SJCRH30 (cell line): ENCODE measurements around the gene RIPOR2. TPM values are rescaled to one million over a fixed set of nuclear protein-coding genes. Genes with fewer than 3 reads are reported as not detected.
"Not testable (repeated sequence)": the region's sequence is repeated elsewhere in the genome, so short reads cannot be mapped to it uniquely, and the experiment has no call there.

Experiments used
- DNase-seq, 2 experiments: peaks; one replicate each; pipeline ENCODE4 v3.0.0-alpha.2; 2015 to 2020
- H3K27ac ChIP-seq: fragments of 250-450 bp; sonication (Bioruptor Pico); 2 replicates; pipeline ENCODE4 v1.5.1; 2020; ENCODE audit warnings: mild to moderate bottlenecking, moderate library complexity
- H3K27me3 ChIP-seq: fragments of 250-450 bp; sonication (Bioruptor Pico); 2 replicates; pipeline ENCODE4 v1.5.1; 2020; ENCODE audit warnings: mild to moderate bottlenecking, moderate library complexity
- H3K36me3 ChIP-seq: fragments of 250-450 bp; sonication (Bioruptor Pico); 2 replicates; pipeline ENCODE4 v1.5.1; 2020; ENCODE audit warnings: mild to moderate bottlenecking, moderate library complexity
- H3K4me1 ChIP-seq: fragments of 250-450 bp; sonication (Bioruptor Pico); 2 replicates; pipeline ENCODE4 v1.5.1; 2020; ENCODE audit warnings: mild to moderate bottlenecking, moderate library complexity
- H3K4me3 ChIP-seq: fragments of 250-450 bp; sonication (Bioruptor Pico); 2 replicates; pipeline ENCODE4 v1.5.1; 2020; ENCODE audit warnings: mild to moderate bottlenecking, moderate library complexity
- H3K9me3 ChIP-seq: fragments of 250-450 bp; sonication (Bioruptor Pico); replicated peaks from 2 replicates; pipeline ENCODE4 v1.5.1; 2020; ENCODE audit warnings: mild to moderate bottlenecking, moderate library complexity
- total RNA-seq: library from RNA; depleted of rRNA; stranded (reverse); fragments of >200 nt; shearing (Covaris generic); gene quantifications from 2 replicates; pipeline ENCODE4 v1.2.3, GENCODE V29; 2014

Gene RIPOR2
- total RNA-seq, 1 experiment from 2014 or later, result 3.9 TPM

DNA sequence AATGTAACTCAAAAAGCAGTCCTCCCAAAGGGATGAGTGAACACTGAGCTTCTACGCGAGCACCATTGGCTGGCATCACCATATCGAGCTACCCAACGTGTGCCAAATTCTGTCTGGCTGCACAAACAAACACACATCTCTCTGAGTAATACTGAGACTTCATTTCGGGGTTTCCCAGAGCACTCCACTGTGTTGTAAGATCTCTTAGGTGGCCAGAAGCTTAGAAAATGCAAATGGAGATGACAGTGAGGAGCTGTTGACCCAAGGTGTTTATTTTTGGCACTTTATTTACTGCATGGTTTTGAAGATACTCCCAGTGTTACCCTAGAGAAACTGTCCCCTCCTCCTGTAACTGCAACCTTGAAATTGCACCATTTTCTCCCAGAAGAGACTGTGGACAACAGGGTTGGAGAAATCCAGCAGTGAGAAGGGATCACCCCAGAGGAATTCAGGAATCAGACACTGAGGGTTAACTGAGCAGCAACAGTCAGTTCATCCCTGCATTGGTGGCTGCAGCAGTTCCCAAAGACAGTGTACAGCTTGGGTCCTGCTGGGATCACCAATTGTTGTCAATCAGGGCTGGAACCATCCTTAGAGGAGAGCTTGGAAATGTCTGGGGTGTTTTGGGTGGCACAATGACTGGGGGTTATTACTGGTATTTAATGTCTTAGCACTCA lies 1.0 kb upstream of the RIPOR2 start:
- Histone ChIP-seq H3K9me3 (no peaks in the 10 kb centered on the region), H3K4me3 (no peak overlapping the region), H3K27me3 (no peaks in the 10 kb centered on the region), H3K27ac (no peak overlapping the region), H3K4me1 (no peaks in the 10 kb centered on the region), H3K36me3 (no peaks in the 10 kb centered on the region)
- no peak for DNase-seq

DNA sequence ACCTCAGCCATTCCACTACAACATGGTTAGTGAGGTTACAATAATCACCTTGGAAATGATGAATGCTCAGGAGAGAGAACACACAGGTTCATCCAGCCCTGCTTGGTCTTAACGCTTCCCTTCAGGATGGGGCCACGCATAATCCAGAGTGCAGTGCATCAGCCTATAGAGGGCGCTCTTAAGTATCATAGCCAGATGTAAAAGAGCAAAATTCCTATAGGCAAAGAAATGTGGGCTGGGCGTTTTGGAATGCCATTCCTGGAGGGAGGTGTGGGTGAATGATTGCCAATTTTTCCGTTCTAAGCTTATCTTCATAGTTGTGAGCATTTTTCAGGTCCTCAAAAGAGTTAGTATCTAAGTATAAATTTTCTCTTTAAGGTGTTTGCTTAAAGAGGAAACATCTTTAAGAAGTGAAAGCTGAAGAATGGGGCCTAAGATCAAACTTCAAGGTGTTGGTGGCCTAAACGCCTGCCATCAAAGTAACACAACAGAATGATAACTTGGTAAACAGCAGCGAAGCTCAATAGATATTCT lies 1.8 kb downstream of the RIPOR2 start:
- no peak overlapping the region for H3K4me3 ChIP-seq
- no peaks in the 10 kb centered on the region for H3K9me3 ChIP-seq
- no peaks in the 10 kb centered on the region for H3K27me3 ChIP-seq
- H3K27ac ChIP-seq, result no peak overlapping the region
- peaks cover 12% of the 10 kb centered on the region; the same call in 1 of the 2 replicates for H3K4me1 ChIP-seq
- no peaks in the 10 kb centered on the region for H3K36me3 ChIP-seq
- DNase-seq, result peak; percentile 16 to 51

DNA sequence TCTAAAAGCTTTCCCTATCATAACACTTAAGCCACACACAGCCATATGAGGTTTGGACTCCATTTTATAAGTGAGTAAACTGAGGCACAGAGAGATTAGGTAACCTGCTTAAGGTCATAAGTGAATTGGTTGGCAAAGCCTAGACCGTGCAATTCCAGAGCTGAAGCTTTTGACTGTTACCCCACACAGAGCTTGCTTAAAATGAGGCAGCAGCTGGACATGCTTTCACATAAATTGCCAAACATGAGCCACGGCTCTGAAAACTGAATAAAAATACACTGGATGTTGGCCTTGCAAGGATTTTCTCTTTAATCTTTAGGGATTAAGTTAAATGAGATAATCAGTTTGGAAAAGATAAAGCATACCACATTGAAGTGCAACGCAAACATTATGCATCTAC lies 2.5 kb downstream of the RIPOR2 start:
- no peaks in the 10 kb centered on the region for H3K9me3 ChIP-seq
- DNase-seq, result no peak
- H3K36me3 ChIP-seq, result no peaks in the 10 kb centered on the region
- H3K27ac ChIP-seq, result no peak overlapping the region
- H3K4me3 ChIP-seq, result no peak overlapping the region
- peaks cover 12% of the 10 kb centered on the region; the same call in 1 of the 2 replicates for H3K4me1 ChIP-seq
- no peaks in the 10 kb centered on the region for H3K27me3 ChIP-seq

GRCh38 chr6:24932832-24933231 lies 2.9 kb downstream of the RIPOR2 start:
- DNase-seq, result no peak
- H3K4me1 ChIP-seq, result peaks cover 12% of the 10 kb centered on the region; the same call in 1 of the 2 replicates

DNA sequence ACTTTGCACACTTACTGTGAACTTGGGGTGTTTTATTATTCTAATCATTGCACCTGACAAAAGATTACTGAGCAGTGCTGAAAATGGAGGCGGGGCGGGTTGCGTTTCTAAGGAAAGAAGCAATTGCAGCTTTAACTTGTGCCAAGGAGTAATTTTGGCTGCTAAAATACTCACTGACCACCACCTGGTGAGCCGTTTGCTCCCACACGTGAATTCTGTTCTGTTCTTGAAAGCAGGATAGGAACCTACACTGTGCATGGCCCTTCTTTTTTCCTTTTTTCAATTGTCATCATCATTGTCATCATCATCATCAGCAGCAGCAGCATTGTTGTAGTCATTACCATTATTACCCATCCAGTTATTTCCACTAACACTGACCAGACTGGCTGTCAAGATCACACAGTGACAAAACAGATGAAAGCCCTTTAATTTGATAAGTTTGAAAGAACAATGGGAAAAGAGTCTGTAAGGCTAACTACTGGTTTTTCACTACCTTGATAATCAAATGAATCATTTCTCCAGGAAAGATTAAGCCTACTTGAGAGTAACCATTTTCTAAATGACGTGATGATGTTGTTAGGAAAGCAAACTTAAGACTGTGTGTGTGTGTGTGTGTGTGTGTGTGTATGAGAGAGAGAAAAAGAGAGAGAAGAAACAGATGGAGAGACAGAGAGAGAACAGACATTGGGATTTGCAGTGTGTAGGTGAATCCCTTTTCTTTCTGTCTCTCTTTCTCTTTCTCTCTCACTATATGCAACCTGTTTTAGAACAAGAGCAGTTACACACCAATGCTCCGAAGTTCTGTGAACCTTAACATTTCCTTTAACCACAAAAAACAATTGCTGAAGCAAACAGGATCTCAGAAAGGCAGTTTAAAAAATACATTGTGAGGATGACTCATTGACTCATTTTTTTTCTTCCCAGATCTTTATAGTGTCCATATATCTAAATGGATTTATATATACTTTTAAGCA lies 3.8 kb downstream of the RIPOR2 start:
- Histone ChIP-seq H3K36me3 (no peaks in the 10 kb centered on the region), H3K4me3 (no peak overlapping the region), H3K27me3 (no peaks in the 10 kb centered on the region), H3K9me3 (no peaks in the 10 kb centered on the region), H3K4me1 (peaks cover 12% of the 10 kb centered on the region; the same call in 1 of the 2 replicates), H3K27ac (no peak overlapping the region)
- DNase-seq, result no peak

More at GRCh38 chr6:24932832-24933231, 2.9 kb downstream of the RIPOR2 start:
- H3K4me3 ChIP-seq, result no peak overlapping the region
- H3K27me3 ChIP-seq, result no peaks in the 10 kb centered on the region
- H3K9me3 ChIP-seq, result no peaks in the 10 kb centered on the region
- H3K27ac ChIP-seq, result no peak overlapping the region
- H3K36me3 ChIP-seq, result no peaks in the 10 kb centered on the region

DNA sequence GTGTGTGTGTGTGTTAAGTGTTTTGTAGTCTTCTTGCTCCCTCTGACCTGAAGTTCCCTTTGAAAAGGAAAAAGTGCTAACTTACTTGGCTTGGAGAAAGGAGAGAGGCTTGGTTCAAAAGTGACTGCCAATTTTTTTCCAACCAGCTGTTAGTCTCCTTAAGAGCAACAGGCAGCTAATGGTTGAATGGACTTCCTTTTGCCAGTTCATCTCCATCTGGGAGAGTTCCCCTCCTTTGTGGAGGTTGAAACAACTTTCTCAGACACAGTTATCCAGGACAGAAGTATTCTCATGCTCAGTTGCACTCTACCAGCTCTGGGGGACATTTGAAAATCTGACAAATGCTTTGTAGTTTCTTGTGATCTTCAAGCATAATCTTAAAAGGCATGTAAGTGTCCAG lies 4.5 kb downstream of the RIPOR2 start:
- no peak overlapping the region for H3K27ac ChIP-seq
- H3K4me3 ChIP-seq, result no peak overlapping the region
- H3K36me3 ChIP-seq, result no peaks in the 10 kb centered on the region
- H3K4me1 ChIP-seq, result peaks cover 12% of the 10 kb centered on the region; the same call in 1 of the 2 replicates
- no peaks in the 10 kb centered on the region for H3K9me3 ChIP-seq
- peak in 1 of 2 experiments; percentile 27 for DNase-seq
- H3K27me3 ChIP-seq, result no peaks in the 10 kb centered on the region

- Histone ChIP-seq H3K27ac (no peak overlapping the region), H3K4me1 (peaks cover 12% of the 10 kb centered on the region; the same call in 1 of the 2 replicates), H3K4me3 (no peak overlapping the region), H3K36me3 (no peaks in the 10 kb centered on the region), H3K9me3 (no peaks in the 10 kb centered on the region), H3K27me3 (no peaks in the 10 kb centered on the region)
- peak in 1 of 2 experiments; percentile 11 for DNase-seq
Observed at GRCh38 chr6:24930431-24930871, 5.3 kb downstream of the RIPOR2 start.

DNA sequence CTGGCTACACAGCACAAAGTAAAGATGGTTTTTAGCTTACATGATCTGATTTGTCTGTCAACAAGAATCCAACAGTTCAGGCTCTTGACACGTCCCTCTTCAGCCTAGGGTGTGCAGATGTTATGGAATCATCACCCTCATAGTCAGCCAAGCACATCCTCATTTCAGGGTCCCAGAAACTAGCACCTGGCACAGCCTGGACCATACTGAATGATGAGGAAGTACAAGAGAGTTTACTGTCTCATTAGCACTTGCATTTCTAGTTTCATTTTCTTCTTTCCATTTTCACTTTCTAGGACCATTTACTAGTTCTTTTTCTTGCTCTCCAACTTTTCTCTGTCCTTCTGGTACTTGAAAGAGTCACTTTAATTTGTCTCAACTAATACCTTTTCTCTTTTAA lies 6.5 kb downstream of the RIPOR2 start:
- H3K36me3 ChIP-seq, result no peaks in the 10 kb centered on the region
- no peak for DNase-seq
- H3K4me3 ChIP-seq, result no peak overlapping the region
- H3K9me3 ChIP-seq, result no peaks in the 10 kb centered on the region
- H3K27me3 ChIP-seq, result no peaks in the 10 kb centered on the region
- peaks cover 12% of the 10 kb centered on the region; the same call in 1 of the 2 replicates for H3K4me1 ChIP-seq
- H3K27ac ChIP-seq, result no peak overlapping the region

DNA sequence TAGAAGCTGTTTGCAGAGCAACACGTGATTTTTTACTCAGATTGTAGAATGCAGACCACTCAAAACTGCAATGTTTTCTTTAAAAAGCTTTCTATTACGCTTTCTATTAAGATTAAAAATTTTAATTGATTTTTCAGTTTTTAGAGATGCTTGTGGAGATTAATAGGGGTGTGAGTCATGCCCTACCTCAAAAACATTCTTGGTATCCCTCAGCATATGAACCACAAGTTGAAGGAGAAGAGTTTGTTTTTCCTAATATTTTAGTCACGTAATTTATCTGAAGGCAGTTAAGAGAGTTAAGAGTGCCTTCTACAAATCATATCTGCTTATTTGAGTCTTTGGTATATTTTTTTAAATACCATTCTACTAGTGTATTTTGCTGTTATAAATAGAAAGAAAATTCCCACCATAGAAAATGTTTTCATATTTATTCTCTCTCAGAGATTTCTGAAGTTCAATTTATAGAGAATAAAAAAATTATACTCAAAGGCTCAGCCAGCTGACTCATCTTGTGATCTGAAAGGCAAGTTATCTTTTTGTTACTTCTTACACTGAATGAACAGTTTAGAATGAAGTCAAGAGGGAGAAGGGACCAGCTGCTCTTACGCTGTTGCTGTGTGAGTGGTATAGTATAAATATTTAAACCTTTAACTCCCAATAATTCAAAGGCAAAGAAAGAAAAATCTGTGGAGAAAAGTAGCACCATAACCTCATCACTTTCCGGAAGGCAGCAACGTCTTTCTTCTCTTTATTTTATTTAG lies 7.6 kb downstream of the RIPOR2 start:
- no peak for DNase-seq
- H3K27ac ChIP-seq, result no peak overlapping the region

GRCh38 chr6:24927277-24927955 lies 8.3 kb downstream of the RIPOR2 start:
- Histone ChIP-seq H3K4me3 (no peak overlapping the region), H3K27me3 (no peaks in the 10 kb centered on the region), H3K9me3 (no peaks in the 10 kb centered on the region), H3K4me1 (peaks cover 12% of the 10 kb centered on the region; the same call in 1 of the 2 replicates), H3K36me3 (no peaks in the 10 kb centered on the region), H3K27ac (no peak overlapping the region)
- DNase-seq, result no peak

More for the DNA sequence above, 7.6 kb downstream of the RIPOR2 start:
- H3K27me3 ChIP-seq, result no peaks in the 10 kb centered on the region
- H3K4me3 ChIP-seq, result no peak overlapping the region
- peaks cover 12% of the 10 kb centered on the region; the same call in 1 of the 2 replicates for H3K4me1 ChIP-seq
- no peaks in the 10 kb centered on the region for H3K9me3 ChIP-seq
- no peaks in the 10 kb centered on the region for H3K36me3 ChIP-seq

GRCh38 chr6:24926647-24927046 lies 9.1 kb downstream of the RIPOR2 start:
- H3K27ac ChIP-seq, H3K36me3 ChIP-seq, H3K27me3 ChIP-seq, H3K9me3 ChIP-seq, DNase-seq, H3K4me3 ChIP-seq: not testable (repeated sequence)
- H3K4me1 ChIP-seq, result peaks cover 12% of the 10 kb centered on the region; the same call in 1 of the 2 replicates

DNA sequence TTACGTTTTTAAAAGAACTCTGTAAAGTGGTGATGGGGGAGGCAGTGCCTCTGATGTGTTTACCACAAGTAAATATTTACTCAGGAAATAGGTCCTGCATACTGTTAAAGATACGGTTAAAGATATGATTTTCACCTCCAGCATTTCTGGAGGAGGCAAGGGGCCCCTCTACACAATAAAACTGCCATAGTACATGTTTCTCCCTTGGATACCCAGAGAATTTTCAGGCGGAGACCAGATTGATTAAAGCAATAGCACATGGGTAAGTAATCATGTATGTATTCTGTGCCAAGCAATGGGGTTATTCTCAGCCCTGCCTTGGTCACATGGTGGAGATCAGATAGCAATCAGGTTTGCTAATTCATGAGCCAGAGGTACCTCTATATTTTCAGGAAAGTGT lies 9.6 kb downstream of the RIPOR2 start:
- Histone ChIP-seq H3K27ac (no peak overlapping the region), H3K27me3 (no peaks in the 10 kb centered on the region), H3K9me3 (no peaks in the 10 kb centered on the region), H3K36me3 (no peaks in the 10 kb centered on the region), H3K4me1 (peaks cover 9% of the 10 kb centered on the region; the same call in 1 of the 2 replicates), H3K4me3 (no peak overlapping the region)
- no peak for DNase-seq

DNA sequence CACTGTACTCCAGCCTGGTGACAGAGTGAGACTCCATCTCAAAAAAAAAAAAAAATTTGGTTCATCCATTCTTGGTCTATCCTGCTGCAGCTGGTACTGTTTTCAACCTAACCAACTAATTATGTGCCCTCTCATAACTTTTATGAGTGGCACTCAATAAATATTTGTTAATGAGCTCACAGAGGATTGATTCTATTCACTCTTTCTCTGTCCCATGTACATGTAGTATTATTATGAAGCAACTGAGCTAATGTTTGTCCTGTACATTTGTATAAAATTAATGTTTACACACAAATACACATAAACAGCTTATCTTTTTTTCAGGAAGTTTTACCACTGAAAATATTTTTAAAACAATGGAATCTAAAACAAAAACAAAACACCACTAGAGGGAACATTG lies 10.1 kb downstream of the RIPOR2 start:
- no peak for DNase-seq
- Histone ChIP-seq H3K9me3 (no peaks in the 10 kb centered on the region), H3K36me3 (no peaks in the 10 kb centered on the region), H3K27ac (no peak overlapping the region), H3K4me3 (no peak overlapping the region), H3K27me3 (no peaks in the 10 kb centered on the region), H3K4me1 (peaks cover 7% of the 10 kb centered on the region)
